GM04503 (cell line): ENCODE data around the gene KRT14.
"Not testable (repeated sequence)": the region's sequence is repeated elsewhere in the genome, so short reads cannot be mapped to it uniquely, and the experiment has no call there.

ENCODE experiments used
- DNase-seq: peaks from one replicate; pipeline ENCODE4 v3.0.0-alpha.2; 2012; ENCODE audit warnings: low read depth

Gene KRT14

GRCh38 chr17:41623184-41623861 lies 36.6 kb upstream of the KRT14 start:
- DNase-seq, result not testable (repeated sequence)

GRCh38 chr17:41622340-41623183 lies 35.9 kb upstream of the KRT14 start:
- DNase-seq, result not testable (repeated sequence)

GRCh38 chr17:41621916-41622315 lies 35.2 kb upstream of the KRT14 start:
- no peak for DNase-seq

- not testable (repeated sequence) for DNase-seq
Measured at GRCh38 chr17:41621435-41621817, 34.7 kb upstream of the KRT14 start.

- DNase-seq, result no peak
Measured at GRCh38 chr17:41620583-41621434, 34.1 kb upstream of the KRT14 start.

- DNase-seq, result not testable (repeated sequence)
Measured at GRCh38 chr17:41619927-41620582, 33.4 kb upstream of the KRT14 start.

GRCh38 chr17:41619036-41619926 lies 32.6 kb upstream of the KRT14 start:
- DNase-seq, result no peak

GRCh38 chr17:41618341-41619035 lies 31.8 kb upstream of the KRT14 start:
- DNase-seq, result no peak

GRCh38 chr17:41617698-41618097 lies 31.0 kb upstream of the KRT14 start:
- no peak for DNase-seq

- DNase-seq, result no peak
Measured at GRCh38 chr17:41617136-41617535, 30.4 kb upstream of the KRT14 start.

GRCh38 chr17:41616486-41616885 lies 29.8 kb upstream of the KRT14 start:
- DNase-seq, result not testable (repeated sequence)

- DNase-seq, result no peak
Measured at GRCh38 chr17:41615454-41615853, 28.8 kb upstream of the KRT14 start.

- not testable (repeated sequence) for DNase-seq
Measured at GRCh38 chr17:41614767-41615166, 28.1 kb upstream of the KRT14 start.

- no peak for DNase-seq
Measured at GRCh38 chr17:41614098-41614497, 27.4 kb upstream of the KRT14 start.

GRCh38 chr17:41613277-41614082 lies 26.8 kb upstream of the KRT14 start:
- no peak for DNase-seq

GRCh38 chr17:41612376-41613160 lies 25.9 kb upstream of the KRT14 start, which contains the start of gene KRT16:
TSS of gene KRT16 (minus strand) at chr17:41612767. CDS start at chr17:41612688, 79 bp downstream.
- DNase-seq, result not testable (repeated sequence)

- DNase-seq, result no peak
Measured at GRCh38 chr17:41610965-41611640, 24.4 kb upstream of the KRT14 start.

GRCh38 chr17:41610061-41610517 lies 23.4 kb upstream of the KRT14 start:
- DNase-seq, result not testable (repeated sequence)
